Embryonic facial prominence (tissue), 1 donor: Measurements from ENCODE around the gene MOV10L1.

ENCODE experiments used
- DNase-seq: peaks from one replicate; pipeline ENCODE4 v3.0.0-alpha.2; 2016; ENCODE audit errors: extremely low spot score

The MOV10L1 gene

GRCh38 chr22:50104141-50104544 lies 14.3 kb downstream of the MOV10L1 start:
- DNase-seq: no peak

GRCh38 chr22:50105208-50106100 lies 15.6 kb downstream of the MOV10L1 start:
- no peak for DNase-seq

GRCh38 chr22:50107529-50107928 lies 17.7 kb downstream of the MOV10L1 start:
- DNase-seq: no peak

GRCh38 chr22:50111056-50111455 lies 21.2 kb downstream of the MOV10L1 start:
- DNase-seq: no peak

DNA sequence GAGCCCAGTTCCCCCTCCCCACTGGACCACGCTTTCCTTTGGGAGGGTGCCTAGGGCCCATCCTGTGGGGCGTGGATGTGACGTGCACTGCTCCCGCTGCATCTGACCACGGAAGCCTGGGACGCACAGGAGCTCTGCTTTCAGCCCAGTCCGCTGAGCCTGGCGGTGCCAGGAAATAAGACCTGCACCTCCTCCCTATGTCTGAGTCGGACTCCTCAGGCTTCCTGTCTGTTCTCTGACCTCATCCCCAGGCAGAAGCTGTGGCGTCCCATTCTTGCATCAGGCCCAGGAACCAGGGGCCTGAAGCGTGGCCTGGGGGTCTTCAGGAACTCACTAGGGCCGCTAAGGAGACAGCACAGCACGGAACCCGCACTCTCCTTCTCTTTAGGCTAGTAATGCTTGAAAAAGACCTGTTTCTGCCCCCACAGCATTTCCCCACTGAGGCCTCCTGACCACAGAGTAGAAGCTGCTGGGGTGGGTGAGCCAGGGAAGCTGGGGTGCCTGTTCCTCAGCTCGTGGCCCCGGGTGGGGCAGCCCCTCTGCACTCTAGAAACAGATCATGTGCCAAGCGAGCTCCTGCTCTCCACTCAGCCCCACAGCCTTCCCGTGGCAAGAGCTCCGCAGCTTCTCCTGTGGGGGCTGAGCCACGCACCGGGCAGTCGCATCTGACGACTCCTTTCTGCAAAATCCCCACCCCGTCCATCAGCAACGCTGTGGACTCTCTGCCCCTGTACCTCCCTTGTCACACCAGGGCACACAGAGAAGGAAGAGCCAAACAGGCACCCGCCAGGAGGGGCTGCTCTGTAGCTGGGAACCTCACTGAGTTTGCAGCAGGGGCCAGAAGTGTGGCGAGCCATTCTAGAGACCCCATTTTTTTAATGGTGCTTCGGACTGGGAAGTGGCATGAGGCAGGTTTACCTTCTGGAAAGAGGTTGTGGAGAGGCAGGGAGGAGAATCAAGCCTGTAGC lies 22.6 kb downstream of the MOV10L1 start:
- no peak for DNase-seq

GRCh38 chr22:50114221-50115021 lies 24.6 kb downstream of the MOV10L1 start:
- no peak for DNase-seq

DNA sequence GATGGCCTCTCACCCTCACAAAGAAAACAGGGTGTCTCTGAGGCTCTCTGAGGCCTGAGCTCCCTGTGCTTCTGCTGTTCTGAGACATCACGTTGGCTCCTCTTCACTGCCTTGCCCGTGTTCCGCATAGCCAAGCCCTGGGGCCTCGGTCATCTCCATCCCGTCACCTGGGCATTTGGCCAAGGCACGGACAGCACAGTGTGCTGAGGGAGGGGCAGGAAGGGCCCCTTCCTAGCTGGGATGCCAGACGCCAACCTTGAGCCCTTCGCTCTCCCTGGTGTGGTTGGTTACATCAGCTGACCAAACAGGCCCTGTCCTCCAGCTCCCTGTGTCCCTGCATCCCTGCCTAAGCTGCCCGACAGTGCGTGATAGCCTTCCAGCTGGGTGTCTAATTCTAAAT lies 25.9 kb downstream of the MOV10L1 start:
- no peak for DNase-seq

DNA sequence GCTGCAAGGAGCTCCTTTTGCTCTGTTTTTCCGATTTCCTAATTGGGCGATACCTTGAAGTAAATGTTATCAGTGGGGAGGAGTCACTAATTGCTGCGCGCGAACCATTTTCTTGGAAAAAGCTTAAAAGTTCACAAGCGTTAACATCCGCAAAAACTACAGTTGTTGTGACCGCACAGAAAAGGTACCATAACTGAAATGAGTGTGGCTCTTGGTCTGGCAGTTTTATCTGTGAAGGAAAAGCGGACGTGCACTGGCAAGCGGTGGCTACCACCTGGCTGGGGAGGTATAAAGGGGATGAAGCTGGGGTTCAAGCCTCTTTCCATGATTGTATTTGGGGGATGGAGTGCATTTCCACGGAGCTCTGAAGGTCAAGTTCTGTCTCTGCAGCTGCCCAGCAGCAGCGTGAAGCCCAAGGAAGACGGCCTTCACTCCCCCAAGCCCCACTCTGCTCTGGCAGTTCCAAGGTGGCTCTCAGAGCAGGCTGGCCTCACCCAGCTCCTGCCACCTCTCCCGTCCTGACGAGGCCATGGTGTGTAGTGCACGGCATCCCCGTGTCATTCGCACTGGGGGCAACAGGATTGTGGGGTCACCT lies 27.5 kb downstream of the MOV10L1 start:
- DNase-seq: no peak

GRCh38 chr22:50118129-50118528 lies 28.3 kb downstream of the MOV10L1 start:
- DNase-seq: no peak

DNA sequence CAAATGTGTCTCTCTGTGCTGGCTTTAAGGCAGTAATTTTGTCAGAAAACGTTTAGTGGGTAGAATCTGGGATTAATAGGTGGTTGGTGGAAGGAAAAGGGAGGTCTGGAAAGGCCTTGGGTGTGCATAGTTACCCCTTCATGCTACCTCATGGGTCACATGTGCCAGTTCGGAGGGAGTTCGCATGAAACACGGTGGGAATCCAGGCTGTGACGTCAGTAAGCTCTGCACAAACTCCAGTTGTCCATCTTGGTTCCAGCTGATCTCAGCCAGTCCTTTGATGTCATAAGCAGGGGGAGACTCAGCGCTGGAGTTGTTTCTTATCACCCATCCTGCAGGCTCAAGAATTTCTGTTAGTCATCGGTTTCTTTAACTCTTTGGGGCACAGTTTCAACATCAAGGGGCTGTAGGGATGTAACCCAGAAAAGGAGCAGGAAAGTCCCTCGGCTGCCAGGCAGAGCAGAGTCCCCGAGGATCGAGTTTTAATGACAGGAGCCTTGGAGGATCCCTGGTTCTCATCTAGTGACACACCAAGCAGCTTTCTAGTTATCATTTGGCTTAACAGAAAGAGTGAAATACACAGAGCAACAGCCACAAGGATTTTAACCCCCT lies 28.9 kb downstream of the MOV10L1 start:
- DNase-seq: no peak

DNA sequence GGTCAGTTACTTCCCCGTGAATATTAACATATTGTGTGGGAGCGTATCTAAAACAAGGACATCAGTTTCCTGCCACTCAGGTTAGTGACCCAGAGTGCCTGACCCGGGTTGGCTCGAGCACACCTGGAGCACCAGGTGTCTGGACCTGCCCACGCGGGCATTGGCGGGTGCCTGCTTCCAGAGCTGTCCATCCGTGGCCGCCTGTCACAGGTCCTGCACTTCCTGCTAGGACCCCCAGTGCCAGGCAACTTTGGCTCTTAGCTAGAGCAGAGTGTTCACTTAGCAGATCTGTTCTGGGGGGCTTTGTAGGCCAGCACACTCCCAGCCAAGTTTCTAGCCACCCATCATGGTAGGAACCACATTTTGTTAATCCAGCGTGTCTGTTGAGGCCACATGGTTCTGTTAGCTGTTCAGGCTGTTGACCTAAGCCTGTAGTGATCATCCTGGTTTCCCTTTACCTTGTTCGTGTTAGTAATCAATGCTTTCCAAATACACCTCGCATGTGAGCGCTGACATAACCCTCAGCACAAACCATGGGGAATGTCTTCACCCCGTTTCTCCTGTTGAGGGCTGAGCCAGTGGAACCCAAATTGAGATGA lies 29.5 kb downstream of the MOV10L1 start:
- no peak for DNase-seq

- DNase-seq: no peak
Observed at GRCh38 chr22:50119768-50120251, 30.0 kb downstream of the MOV10L1 start.

GRCh38 chr22:50121202-50121740 lies 31.5 kb downstream of the MOV10L1 start:
- no peak for DNase-seq

DNA sequence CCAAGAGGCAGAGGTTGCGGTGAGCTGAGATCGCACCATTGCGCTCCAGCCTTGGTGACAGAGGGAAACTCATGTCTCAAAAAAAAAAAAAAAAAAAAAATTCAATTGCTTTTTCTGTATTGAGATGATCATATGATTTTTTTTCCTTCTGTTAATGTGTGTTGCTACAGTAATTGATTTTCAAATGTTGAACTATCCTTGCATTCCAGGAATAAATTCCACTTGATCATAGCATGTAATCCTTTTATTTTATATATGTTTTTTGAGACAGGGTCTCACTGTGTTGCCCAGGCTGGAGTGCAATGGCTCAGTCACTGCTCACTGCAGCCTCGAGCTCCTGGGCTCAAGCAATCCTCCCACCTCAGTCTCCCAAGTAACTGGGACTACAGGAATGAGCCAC lies 33.3 kb downstream of the MOV10L1 start:
- DNase-seq: no peak

DNA sequence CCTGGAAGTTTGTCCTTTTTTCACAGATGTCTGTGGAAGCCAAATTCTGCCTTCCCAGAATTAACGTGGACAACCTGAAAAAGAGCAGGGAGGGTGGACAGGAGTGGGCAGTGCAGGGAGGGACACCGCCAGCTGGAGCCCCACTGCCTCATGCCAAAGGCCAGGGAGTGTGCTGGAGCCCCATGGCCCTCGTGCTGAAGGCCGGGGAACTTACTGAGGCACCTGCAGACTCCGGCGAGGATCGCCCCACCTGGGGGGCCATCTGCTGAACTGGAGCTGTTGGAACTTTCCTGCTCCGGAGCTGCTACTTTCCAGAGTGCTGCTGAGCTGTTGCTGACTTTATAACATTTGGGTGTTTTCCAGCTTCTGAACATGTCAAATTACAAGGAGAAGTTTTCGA lies 35.2 kb downstream of the MOV10L1 start:
- no peak for DNase-seq

- DNase-seq: no peak
Observed at GRCh38 chr22:50129121-50129736, 39.4 kb downstream of the MOV10L1 start.

DNA sequence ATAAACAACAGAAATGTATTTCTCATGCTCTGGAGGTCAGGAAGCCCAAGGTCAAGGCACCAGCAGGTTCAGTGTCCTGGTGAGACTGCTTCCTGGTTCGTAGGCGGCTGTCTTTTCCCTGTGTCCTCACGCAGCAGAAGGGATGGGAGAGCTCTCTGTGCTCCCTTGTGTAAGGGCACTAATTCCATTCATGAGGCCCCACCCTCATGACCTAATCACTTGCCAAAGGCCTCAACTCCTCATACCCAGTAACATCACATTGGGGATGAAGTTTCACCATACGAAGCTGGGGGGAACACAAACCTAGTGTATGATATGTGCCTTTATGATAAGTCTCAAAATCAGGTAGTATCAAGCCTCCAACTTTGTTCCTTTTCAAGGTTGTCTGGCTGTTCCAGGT lies 42.1 kb downstream of the MOV10L1 start:
- DNase-seq: no peak

- DNase-seq: no peak
Observed at GRCh38 chr22:50134481-50134880, 44.7 kb downstream of the MOV10L1 start.

- DNase-seq: no peak
Observed at GRCh38 chr22:50136581-50137015, 46.8 kb downstream of the MOV10L1 start.
